Colonic mucosa (tissue), 4 donors: Measurements from ENCODE around the gene VWDE. TPM values are rescaled to one million over a fixed set of nuclear protein-coding genes. Genes with fewer than 3 reads are reported as not detected.

ENCODE experiments used
- DNase-seq: peaks from one replicate; pipeline ENCODE4 v3.0.0-alpha.2; 2020
- H3K27ac ChIP-seq: fragments of 200-600 bp; one replicate; pipeline ENCODE4 v1.8.0; 2021
- H3K27me3 ChIP-seq: fragments of 200-600 bp; one replicate; pipeline ENCODE4 v1.8.0; 2021
- H3K36me3 ChIP-seq: fragments of 200-600 bp; one replicate; pipeline ENCODE4 v1.8.0; 2021
- H3K4me1 ChIP-seq: fragments of 200-600 bp; one replicate; pipeline ENCODE4 v1.8.0; 2021; ENCODE audit warnings: mild to moderate bottlenecking
- H3K4me3 ChIP-seq: fragments of 200-600 bp; one replicate; pipeline ENCODE4 v1.8.0; 2021
- H3K9ac ChIP-seq, 2 donors: one replicate each; pipeline ENCODE4 v1.7.0; 2013; ENCODE audit warnings: control low read depth in 2 of 2, low read depth in 2 of 2, low read length in 2 of 2
- H3K9me3 ChIP-seq: fragments of 200-600 bp; one replicate; pipeline ENCODE4 v1.8.0; 2021
- CTCF ChIP-seq: fragments of 200-600 bp; IDR thresholded peaks from one replicate; pipeline ENCODE4 v1.8.0; 2022; ENCODE audit warnings: antibody characterized with exemption, mild to moderate bottlenecking
- intact Hi-C: fragments of 100-400 bp; cut with DNase I; formaldehyde crosslinking; loops from one replicate; pipeline ENCODE4 v1.14.1; 2022
- total RNA-seq, 2 donors: library from RNA; stranded (reverse); fragmentation: NEBNext Ultra II Directional in 1 of 2; extraction: Animal tissue kit (Norgen Biotek cat#: 25700) in 1 of 2; gene quantifications; one replicate each; pipeline ENCODE4 v1.2.1, GENCODE V29; 2021
- donor health status: healthy.
- donor health status: DM: no; HTN: no; CAD: no.
- donor health status: DM: no; HTN: no; CAD: no.

VWDE gene
- total RNA-seq, 2 donors from 2014 or later: 0.59 to 1.2 TPM

GRCh38 chr7:12294701-12295100 lies 109.0 kb downstream of the VWDE start:
- H3K4me3 ChIP-seq: no peak overlapping the region
- no peak for TF ChIP-seq CTCF
- no peak overlapping the region for H3K9ac ChIP-seq

DNA sequence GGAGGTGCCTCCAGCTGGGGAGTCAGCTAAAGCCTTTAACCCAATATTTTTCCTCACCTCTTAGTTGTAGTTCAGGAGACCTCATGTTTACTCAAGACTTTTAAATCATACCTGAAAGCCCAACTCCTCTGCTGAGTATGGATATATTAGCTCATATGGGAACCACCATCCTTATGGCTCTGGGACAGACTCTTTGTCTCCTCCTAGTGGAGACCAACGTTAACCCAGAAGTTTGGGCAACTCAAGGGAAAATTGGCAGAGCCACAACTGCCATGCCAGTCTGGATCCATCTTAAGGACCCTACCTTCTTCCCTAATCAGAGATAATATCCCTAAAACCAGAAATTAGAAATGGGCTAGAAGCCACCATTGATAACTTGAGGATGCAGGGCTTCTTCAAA lies 111.8 kb downstream of the VWDE start:
- no peak for DNase-seq
- Histone ChIP-seq H3K4me3 (no peak overlapping the region), H3K4me1 (no peaks in the 10 kb centered on the region), H3K27me3 (no peaks in the 10 kb centered on the region), H3K9me3 (no peaks in the 10 kb centered on the region), H3K36me3 (no peaks in the 10 kb centered on the region), H3K9ac (no peak overlapping the region), H3K27ac (no peak overlapping the region)
- peak; percentile 29 for TF ChIP-seq CTCF
- intact Hi-C loops: no loop called here

More at GRCh38 chr7:12294701-12295100, 109.0 kb downstream of the VWDE start:
- DNase-seq: no peak
- Histone ChIP-seq H3K27ac (no peak overlapping the region), H3K4me1 (no peaks in the 10 kb centered on the region), H3K9me3 (no peaks in the 10 kb centered on the region), H3K36me3 (no peaks in the 10 kb centered on the region), H3K27me3 (no peaks in the 10 kb centered on the region)
- intact Hi-C loops: no loop called here

GRCh38 chr7:12290761-12291160 lies 112.9 kb downstream of the VWDE start:
- Histone ChIP-seq H3K4me3 (no peak overlapping the region), H3K36me3 (no peaks in the 10 kb centered on the region), H3K27ac (no peak overlapping the region), H3K4me1 (no peaks in the 10 kb centered on the region), H3K9me3 (no peaks in the 10 kb centered on the region), H3K27me3 (no peaks in the 10 kb centered on the region), H3K9ac (no peak overlapping the region)
- no peak for DNase-seq
- intact Hi-C loops: no loop called here
- no peak for TF ChIP-seq CTCF

DNA sequence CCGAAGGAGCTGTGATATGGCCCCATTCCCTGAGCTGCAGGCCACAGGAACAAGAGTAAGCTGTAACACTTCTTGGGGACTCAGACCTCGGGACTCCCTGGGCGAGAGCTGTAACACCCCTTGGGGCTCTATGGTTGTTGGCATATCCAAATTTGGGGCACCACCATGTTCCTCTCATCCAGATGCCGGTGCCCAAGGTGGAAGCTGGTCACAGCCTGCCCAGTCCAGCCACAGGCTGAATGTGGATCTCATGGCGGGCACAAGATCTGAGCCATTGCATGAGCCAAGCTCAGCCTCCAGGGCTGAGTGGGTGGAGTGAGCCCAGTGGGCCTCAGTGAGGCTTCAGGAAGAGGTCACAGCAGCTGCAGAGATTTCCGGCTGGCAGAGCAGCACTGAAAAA lies 113.7 kb downstream of the VWDE start:
- intact Hi-C loops: no loop called here
- H3K4me3 ChIP-seq: no peak overlapping the region
- no peak for DNase-seq
- TF ChIP-seq CTCF: no peak
- no peaks in the 10 kb centered on the region for H3K36me3 ChIP-seq
- no peaks in the 10 kb centered on the region for H3K27me3 ChIP-seq
- no peak overlapping the region for H3K9ac ChIP-seq
- H3K27ac ChIP-seq: no peak overlapping the region
- H3K4me1 ChIP-seq: no peaks in the 10 kb centered on the region
- H3K9me3 ChIP-seq: no peaks in the 10 kb centered on the region

DNA sequence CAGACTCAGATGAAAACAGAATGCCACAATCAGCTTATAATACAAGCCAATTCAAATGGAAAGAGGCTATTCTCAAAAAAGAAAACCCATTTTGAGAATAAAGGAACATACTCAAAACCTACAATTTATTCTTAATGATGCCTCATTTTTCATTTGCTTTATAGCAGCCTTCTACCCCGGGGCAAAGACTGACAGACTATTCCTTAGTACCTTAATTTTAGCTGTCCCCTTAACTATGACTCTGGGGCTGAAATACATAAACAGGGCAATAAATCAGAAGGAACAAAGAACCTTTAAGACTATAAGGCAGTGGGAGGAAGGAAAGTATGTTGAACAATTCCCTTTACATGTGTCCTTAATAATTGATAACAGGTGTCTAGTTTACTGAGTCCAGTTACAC lies 115.8 kb downstream of the VWDE start:
- no peaks in the 10 kb centered on the region for H3K36me3 ChIP-seq
- no peak overlapping the region for H3K9ac ChIP-seq
- no peak for TF ChIP-seq CTCF
- DNase-seq: no peak
- no peak overlapping the region for H3K27ac ChIP-seq
- H3K4me3 ChIP-seq: no peak overlapping the region
- no peaks in the 10 kb centered on the region for H3K9me3 ChIP-seq
- H3K27me3 ChIP-seq: no peaks in the 10 kb centered on the region
- no peaks in the 10 kb centered on the region for H3K4me1 ChIP-seq
- intact Hi-C loops: no loop called here

GRCh38 chr7:12281038-12281437 lies 122.6 kb downstream of the VWDE start:
- Histone ChIP-seq H3K4me1 (no peaks in the 10 kb centered on the region), H3K9me3 (no peaks in the 10 kb centered on the region), H3K27ac (no peak overlapping the region), H3K36me3 (no peaks in the 10 kb centered on the region), H3K9ac (no peak overlapping the region), H3K27me3 (no peaks in the 10 kb centered on the region), H3K4me3 (no peak overlapping the region)
- TF ChIP-seq CTCF: no peak
- no peak for DNase-seq
- intact Hi-C loops: no loop called here
